GM21515 (cell line): Measurements from ENCODE around the gene YWHAB.
"Not testable (repeated sequence)": the region's sequence is repeated elsewhere in the genome, so short reads cannot be mapped to it uniquely, and the experiment has no call there.

ENCODE experiments used
- ATAC-seq: cut with Tn5 transposase; IDR thresholded peaks from one replicate; pipeline ENCODE4 v1.9.1; 2021; ENCODE audit not compliant: unreplicated experiment

The YWHAB gene

GRCh38 chr20:44866703-44867335 lies 18.7 kb upstream of the YWHAB start:
- no peak for ATAC-seq

- no peak for ATAC-seq
Observed at GRCh38 chr20:44869471-44869870, 16.0 kb upstream of the YWHAB start.

- ATAC-seq = not testable (repeated sequence)
Observed at GRCh38 chr20:44882360-44882759, 3.1 kb upstream of the YWHAB start.

DNA sequence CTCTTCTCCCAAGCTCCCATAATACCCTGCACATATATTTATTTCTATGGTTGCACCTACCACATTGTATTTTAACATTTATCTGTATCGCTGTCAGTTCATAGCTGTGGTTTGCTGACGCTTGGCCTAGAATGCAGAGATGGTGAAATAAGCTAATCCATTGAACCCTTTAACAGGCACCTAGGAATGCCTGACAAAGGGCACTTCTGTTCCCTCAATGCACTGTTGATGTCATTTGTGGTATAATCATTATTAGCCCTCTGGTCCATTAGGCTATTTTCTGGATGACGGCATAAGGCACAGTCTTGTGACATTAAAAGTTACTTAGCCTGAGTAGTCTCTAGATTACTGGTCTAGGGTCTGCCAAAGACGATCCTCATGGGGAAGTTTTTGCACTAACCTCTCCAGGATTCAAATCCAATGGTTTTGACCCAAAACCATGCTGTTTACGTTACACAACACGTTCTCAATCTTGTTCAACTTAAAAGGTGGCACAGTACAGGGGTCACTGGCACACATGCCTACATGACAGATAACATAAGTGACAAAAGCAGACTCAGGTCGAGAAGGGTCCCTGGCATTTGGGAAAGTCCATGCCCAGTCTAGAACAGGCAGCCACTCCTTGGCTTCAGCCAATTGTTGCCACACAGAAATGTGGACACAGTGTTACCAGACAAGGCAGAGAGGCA lies 2.1 kb upstream of the YWHAB start:
- no peak for ATAC-seq

GRCh38 chr20:44884907-44885391 lies 556 bp upstream of the YWHAB start:
- no peak for ATAC-seq

GRCh38 chr20:44886266-44886651 lies 754 bp downstream of the YWHAB start:
- ATAC-seq = no peak

DNA sequence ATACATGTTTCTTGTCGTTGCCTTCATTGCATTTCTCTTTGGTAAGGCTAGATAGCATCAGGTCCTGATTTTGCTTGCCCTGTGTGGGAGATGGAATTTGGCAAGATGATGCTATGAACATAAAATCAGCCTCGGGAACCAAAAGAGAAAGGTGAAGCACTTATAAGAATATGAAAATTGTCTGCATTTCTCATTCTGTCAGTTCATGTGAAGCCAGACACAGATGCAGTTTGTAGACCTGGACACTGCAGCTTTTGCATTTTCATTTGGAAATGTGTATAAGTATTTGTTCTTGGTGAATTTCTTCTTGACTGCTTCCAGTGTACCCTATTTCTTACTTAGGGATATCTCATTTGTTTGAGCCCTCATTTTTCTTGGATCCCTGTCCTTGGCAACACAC lies 1.3 kb downstream of the YWHAB start:
- no peak for ATAC-seq

DNA sequence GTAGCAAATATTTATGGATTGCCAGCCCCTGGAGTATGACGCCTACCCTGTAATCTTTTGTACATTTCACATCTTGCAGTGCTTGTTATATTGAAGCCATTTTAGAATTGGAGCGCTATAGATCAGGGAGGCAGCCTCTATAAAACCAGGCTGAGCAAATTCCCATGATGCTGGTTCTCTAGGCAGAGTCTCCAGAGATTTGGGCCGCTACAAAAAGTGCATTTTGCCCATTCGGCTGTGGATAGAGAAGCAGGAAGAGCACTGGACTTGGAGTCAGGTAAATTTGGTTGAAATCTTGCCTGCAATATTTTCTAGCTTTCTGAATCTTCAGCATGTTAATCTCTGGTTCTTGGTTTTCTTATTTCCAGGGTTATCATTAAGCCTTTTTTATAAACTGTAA lies 2.0 kb downstream of the YWHAB start:
- no peak for ATAC-seq

DNA sequence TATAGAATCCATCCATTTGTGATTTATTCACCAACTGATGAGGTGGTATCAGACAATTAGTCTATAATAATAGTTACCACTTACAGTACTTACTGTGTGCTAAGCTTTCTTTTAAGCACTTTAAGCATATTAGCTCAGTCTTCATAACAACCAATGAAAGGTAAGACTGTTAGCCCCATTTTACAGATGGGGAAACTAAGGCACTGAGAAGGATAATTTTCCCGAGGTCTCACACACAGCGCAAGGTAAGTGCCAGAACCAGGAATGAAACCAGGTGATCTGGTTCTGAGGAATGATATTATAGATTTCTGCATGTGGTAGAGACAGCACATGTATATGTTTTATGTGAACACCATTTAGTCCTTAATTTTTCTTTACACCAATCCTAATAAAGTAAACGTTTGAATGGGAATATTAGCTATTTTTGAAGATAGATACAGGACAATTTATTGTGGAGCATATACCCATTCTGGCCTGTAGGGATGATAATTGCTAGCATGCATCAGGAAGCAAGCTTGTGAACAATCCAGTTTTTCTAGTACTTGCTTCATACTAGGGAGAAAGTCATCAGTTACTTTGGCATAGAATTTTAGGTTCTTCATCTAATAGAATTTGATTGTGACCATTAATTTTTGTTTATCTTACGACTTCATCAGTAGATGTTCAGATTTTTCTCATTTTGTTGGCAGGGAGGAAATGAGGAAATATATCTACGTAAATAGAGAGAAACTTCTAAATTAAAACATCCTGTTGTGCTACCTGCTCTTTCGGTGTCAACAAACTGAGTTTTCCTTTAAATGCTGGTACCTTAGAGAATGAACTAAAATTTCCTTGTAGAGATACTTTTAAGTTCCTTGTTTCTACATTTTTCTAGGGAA lies 3.0 kb downstream of the YWHAB start:
- ATAC-seq = no peak

DNA sequence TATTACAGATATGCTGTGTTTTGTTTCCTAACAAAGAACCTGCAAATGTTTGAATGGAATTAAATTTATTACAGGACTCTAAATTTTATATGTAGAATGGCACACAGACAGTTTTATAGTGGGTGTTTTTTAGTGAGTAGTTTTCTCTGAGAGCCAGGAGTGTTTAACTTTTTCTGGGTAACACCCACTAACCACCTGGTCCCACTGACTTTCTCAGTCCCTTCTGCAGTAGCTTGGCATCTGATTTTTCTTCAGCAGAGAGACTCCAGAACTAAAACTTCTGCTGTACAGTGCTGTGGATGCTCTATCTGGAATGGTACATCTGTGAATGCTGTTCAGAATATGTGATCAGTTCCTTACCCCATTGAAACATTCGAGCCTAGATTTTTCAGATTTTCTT lies 6.3 kb downstream of the YWHAB start:
- ATAC-seq = no peak

DNA sequence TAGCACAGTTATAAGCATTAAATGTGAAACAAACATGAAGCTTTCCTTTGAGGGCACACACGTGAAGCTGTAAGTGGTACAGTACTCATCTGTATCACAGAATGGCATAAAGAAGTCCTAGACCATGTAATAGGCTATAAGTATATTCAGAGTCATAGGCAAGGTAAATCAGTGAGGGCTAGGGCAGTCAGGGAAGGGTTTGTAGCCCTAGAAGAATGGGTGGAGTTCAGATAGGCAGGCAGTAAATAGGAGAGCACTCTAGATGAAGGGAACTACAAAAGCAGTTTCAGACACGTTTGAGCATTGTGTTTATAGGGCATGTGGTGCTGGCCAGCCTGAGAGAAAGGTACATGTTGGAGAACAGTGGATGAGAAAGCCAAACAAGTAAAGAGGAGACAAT lies 9.5 kb downstream of the YWHAB start:
- ATAC-seq = no peak

DNA sequence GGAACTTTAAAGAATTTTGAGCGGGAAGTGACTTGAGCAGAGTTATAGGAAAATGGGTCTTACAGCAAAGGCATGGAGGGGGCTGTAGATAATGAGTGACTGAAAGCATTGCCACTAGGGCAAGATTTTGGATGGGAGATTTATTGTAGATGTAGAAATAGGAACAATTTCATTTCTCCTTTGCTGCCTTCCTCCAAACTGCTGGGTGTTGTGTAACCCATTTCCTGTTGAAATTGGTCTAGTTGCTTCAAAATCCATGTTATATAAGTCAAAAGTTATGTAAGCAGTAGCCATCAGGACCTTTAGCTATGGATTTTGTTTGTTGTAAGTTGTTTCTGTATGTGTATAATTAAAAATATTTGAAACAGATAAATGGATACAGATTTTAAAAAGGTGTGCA lies 11.1 kb downstream of the YWHAB start:
- ATAC-seq = no peak

GRCh38 chr20:44897133-44897532 lies 11.6 kb downstream of the YWHAB start:
- no peak for ATAC-seq

DNA sequence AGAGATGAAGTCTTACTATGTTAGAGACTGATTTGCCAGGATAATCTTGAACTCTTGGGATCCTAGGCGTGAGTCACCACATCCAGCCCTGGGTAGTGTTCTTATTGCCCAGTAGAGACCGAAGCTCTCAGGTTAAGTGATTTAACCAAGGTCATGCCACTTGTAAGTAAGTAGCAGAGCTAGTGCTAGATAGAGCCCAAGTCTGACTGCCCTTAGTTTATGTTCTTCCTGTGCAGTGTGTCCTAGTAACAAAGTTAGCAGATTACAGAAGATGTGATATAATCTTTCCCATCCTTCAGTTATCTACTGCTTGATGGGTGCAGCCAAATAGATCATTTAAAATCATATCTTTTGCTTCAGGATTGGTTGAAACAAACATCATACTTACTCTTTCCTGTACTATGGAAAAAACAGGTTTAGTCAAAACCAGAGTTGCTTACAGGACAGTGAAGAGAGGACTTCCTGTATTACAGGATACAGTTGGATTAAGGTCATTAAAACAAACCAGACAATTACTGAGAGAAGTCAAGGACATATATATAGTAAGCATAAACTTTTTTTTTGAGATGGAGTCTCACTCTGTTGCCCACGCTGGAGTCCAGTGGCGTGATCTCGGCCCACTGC lies 14.8 kb downstream of the YWHAB start:
- no peak for ATAC-seq

- ATAC-seq = no peak
Observed at GRCh38 chr20:44901974-44902373, 16.5 kb downstream of the YWHAB start.

- ATAC-seq = no peak
Observed at GRCh38 chr20:44904377-44904776, 18.9 kb downstream of the YWHAB start.

GRCh38 chr20:44908987-44909871 lies 23.7 kb downstream of the YWHAB start:
- no peak for ATAC-seq

GRCh38 chr20:44909872-44910689 lies 24.6 kb downstream of the YWHAB start, which contains the start of gene PABPC1L:
Gene PABPC1L, plus strand, starts transcription at chr20:44910060. Its CDS starts 84 bp downstream, at chr20:44910144.
- ATAC-seq = peak; percentile 70

GRCh38 chr20:44910690-44911262 lies 25.3 kb downstream of the YWHAB start:
- ATAC-seq = no peak
